Osteoblast (primary cell): ENCODE data around the gene PDPK1. TPM values are rescaled to one million over a fixed set of nuclear protein-coding genes. Genes with fewer than 3 reads are reported as not detected.
A peak's percentile ranks its signal among the peaks of the same experiment; 100 is the strongest.

Experiments used
- DNase-seq: peaks from one replicate; pipeline ENCODE4 v3.0.0; 2011; ENCODE audit warnings: low spot score, mixed read lengths; ENCODE audit not compliant: insufficient read length; ENCODE audit errors: missing footprints
- H2AFZ ChIP-seq: 2 replicates; pipeline ENCODE4 v1.6.0; 2011; ENCODE audit warnings: mild to moderate bottlenecking, low read length
- H3K27ac ChIP-seq: 2 replicates; pipeline ENCODE4 v1.5.1; 2011; ENCODE audit warnings: mild to moderate bottlenecking, low read depth, low read length, moderate library complexity
- H3K27me3 ChIP-seq: 2 replicates; pipeline ENCODE4 v1.6.0; 2012; ENCODE audit warnings: mild to moderate bottlenecking, control low read depth, inconsistent platforms, low read length, moderate library complexity; ENCODE audit not compliant: insufficient read depth
- H3K36me3 ChIP-seq: 2 replicates; pipeline ENCODE4 v1.5.1; 2011; ENCODE audit warnings: mild to moderate bottlenecking, low read length, control low read depth, moderate library complexity; ENCODE audit not compliant: insufficient read depth
- H3K4me1 ChIP-seq: 2 replicates; pipeline ENCODE4 v1.5.1; 2011; ENCODE audit warnings: mild to moderate bottlenecking, low read length, control low read depth, moderate library complexity; ENCODE audit not compliant: insufficient read depth
- H3K4me2 ChIP-seq: 2 replicates; pipeline ENCODE4 v1.6.0; 2011; ENCODE audit warnings: mild to moderate bottlenecking, low read length; ENCODE audit not compliant: insufficient read depth
- H3K4me3 ChIP-seq: fragments of 200-600 bp; sonication (generic); 3 replicates; pipeline ENCODE4 v1.5.1; 2012; ENCODE audit warnings: mild to moderate bottlenecking, low read length, inconsistent platforms; ENCODE audit not compliant: insufficient read depth
- H3K79me2 ChIP-seq: 2 replicates; pipeline ENCODE4 v1.6.0; 2012; ENCODE audit warnings: mild to moderate bottlenecking, low read length, control low read depth, inconsistent platforms; ENCODE audit not compliant: insufficient read depth
- H3K9me3 ChIP-seq: 2 replicates; pipeline ENCODE4 v1.5.1; 2011; ENCODE audit warnings: low read depth, low read length, control low read depth
- H4K20me1 ChIP-seq: 2 replicates; pipeline ENCODE4 v1.6.0; 2012; ENCODE audit warnings: mild to moderate bottlenecking, low read length, control low read depth; ENCODE audit not compliant: insufficient read depth
- total RNA-seq: library from RNA; depleted of rRNA; stranded (reverse); fragments of >200 nt; gene quantifications from 2 replicates; pipeline ENCODE4 v1.2.3, GENCODE V29; 2012
- TF ChIP-seq, protein P1 (sequence below): IDR thresholded peaks from 2 replicates; pipeline ENCODE4 v1.5.1; 2011; ENCODE audit warnings: mild to moderate bottlenecking, low read depth, low read length, moderate library complexity; ENCODE audit errors: extremely low read depth

The PDPK1 gene
- total RNA-seq, 1 donor = 23.2 TPM

DNA sequence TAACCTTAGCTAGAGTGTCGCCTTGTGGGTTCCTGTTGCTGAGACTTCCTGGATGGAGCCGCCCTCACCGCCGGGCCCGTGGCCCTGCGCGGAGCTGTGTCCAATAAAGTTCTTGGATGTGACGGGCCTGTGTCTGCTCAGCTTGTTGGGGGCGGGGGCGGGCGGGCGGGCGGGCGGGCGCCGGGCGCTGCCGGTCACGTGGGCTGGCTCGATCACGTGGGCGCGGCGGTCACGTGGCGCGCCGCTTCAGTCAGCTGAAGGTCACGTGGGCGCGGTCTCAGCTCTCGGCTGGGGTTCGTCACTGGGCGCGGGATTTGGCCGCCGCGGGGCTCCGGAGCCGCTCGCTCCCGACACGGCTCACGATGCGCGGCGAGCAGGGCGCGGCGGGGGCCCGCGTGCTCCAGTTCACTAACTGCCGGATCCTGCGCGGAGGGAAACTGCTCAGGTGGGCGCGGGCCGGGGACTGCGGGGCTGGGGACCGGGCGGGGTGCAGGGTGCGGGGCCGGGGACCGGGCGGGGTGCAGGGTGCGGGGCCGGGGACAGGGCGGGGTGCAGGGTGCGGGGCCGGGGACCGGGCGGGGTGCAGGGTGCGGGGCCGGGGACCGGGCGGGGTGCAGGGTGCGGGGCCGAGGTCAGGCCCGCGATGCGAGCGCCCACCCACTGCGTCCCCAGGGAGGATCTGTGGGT, 17.6 kb upstream of the PDPK1 start, which contains the start of gene AMDHD2:
Gene AMDHD2 (plus strand): TSS at position 275 of the 687 bp plus-strand sequence. CDS start 88 bp downstream, at position 363.
- Histone ChIP-seq H3K4me1 (peaks cover 36% of the 10 kb centered on the region), H3K4me2 (peak within 1 kb of the TSS; percentile 86), H4K20me1 (peaks cover 54% of the 10 kb centered on the region), H3K9me3 (no peaks in the 10 kb centered on the region), H3K79me2 (peaks cover 91% of the 10 kb centered on the region), H3K27ac (peak within 1 kb of the TSS; percentile 56), H3K27me3 (no peaks in the 10 kb centered on the region), H2AFZ (no peak within 1 kb of the TSS), H3K4me3 (peak within 1 kb of the TSS; percentile 75), H3K36me3 (peaks cover 31% of the 10 kb centered on the region)
- TF ChIP-seq, protein P1, sequence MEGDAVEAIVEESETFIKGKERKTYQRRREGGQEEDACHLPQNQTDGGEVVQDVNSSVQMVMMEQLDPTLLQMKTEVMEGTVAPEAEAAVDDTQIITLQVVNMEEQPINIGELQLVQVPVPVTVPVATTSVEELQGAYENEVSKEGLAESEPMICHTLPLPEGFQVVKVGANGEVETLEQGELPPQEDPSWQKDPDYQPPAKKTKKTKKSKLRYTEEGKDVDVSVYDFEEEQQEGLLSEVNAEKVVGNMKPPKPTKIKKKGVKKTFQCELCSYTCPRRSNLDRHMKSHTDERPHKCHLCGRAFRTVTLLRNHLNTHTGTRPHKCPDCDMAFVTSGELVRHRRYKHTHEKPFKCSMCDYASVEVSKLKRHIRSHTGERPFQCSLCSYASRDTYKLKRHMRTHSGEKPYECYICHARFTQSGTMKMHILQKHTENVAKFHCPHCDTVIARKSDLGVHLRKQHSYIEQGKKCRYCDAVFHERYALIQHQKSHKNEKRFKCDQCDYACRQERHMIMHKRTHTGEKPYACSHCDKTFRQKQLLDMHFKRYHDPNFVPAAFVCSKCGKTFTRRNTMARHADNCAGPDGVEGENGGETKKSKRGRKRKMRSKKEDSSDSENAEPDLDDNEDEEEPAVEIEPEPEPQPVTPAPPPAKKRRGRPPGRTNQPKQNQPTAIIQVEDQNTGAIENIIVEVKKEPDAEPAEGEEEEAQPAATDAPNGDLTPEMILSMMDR = no peak
- peak; percentile 100 for DNase-seq

DNA sequence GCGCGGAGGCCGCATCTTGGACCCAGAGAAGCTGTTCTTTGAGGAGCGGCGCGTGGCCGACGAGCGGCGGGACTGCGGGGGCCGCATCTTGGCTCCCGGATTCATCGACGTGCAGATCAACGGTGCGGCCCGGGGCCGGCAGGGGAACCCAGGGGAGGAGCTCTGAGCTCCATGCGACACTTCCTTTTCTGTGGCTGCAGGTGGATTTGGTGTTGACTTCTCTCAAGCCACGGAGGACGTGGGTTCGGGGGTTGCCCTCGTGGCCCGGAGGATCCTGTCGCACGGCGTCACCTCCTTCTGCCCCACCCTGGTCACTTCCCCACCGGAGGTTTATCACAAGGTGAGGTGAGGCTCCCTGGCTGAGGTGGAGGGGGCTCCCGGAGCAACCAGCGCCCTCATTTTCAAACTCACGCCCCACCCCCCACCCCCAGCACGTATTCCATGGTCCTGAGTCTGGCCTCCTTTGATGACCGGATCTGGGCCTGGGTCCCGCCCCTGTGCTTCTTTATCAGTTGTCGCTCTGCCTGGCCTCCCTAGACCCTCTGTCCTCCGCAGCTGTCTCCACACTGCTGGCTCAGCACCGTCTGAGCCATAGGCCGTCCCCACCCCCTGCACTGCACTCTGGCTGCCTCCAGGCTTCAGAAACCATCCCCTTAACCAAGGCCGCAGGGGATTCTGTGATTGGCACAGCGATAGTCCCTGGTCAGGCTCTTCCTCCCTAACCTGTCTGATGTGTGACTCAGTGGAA, 16.9 kb upstream of the PDPK1 start:
- DNase-seq = peak; percentile 94
- no peaks in the 10 kb centered on the region for H3K27me3 ChIP-seq
- peaks cover 33% of the 10 kb centered on the region for H3K36me3 ChIP-seq
- H3K9me3 ChIP-seq = no peaks in the 10 kb centered on the region
- peaks cover 87% of the 10 kb centered on the region for H3K79me2 ChIP-seq
- H3K27ac ChIP-seq = peak overlapping the region; percentile 56
- no peak overlapping the region for H2AFZ ChIP-seq
- peak overlapping the region; percentile 75 for H3K4me3 ChIP-seq
- H3K4me1 ChIP-seq = peaks cover 28% of the 10 kb centered on the region
- H4K20me1 ChIP-seq = peaks cover 47% of the 10 kb centered on the region
- TF ChIP-seq, protein P1 = no peak
- H3K4me2 ChIP-seq = peak overlapping the region; percentile 86

DNA sequence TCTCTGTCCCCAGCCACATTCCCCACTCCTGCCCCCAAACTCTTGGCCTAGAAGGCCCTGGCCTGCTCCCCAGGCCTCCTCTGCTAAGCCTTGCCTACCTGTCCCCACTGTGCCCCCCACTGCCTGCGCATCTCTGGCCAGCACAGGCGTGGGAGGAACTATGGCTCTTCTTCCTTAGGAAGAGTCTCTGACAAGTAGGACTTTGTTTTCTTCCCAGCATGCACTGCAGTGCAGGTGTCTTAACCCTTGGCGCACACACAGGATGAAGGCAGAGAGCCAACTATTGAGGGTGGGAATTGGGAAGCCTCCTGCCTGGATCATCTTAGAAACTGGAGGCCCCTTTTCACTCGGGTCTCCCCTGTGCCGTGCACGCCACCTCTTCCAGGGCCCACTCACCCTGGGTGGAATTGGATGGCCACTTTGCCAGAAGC, 14.0 kb upstream of the PDPK1 start:
- peaks cover 21% of the 10 kb centered on the region for H4K20me1 ChIP-seq
- no peaks in the 10 kb centered on the region for H3K9me3 ChIP-seq
- no peak overlapping the region for H3K4me2 ChIP-seq
- no peak overlapping the region for H3K27ac ChIP-seq
- peak; percentile 75 for DNase-seq
- H2AFZ ChIP-seq = no peak overlapping the region
- TF ChIP-seq, protein P1 = no peak
- H3K4me1 ChIP-seq = peaks cover 11% of the 10 kb centered on the region
- no peaks in the 10 kb centered on the region for H3K27me3 ChIP-seq
- no peak overlapping the region for H3K4me3 ChIP-seq
- peaks cover 43% of the 10 kb centered on the region for H3K36me3 ChIP-seq
- H3K79me2 ChIP-seq = peaks cover 78% of the 10 kb centered on the region
